GM19467 (cell line): ENCODE measurements around the gene PDE2A.
"Not testable (repeated sequence)": the region's sequence is repeated elsewhere in the genome, so short reads cannot be mapped to it uniquely, and the experiment has no call there.

Experiments
- ATAC-seq: cut with Tn5 transposase; IDR thresholded peaks from one replicate; pipeline ENCODE4 v1.9.1; 2021; ENCODE audit warnings: mild to moderate bottlenecking, moderate library complexity; ENCODE audit not compliant: unreplicated experiment

The PDE2A gene

GRCh38 chr11:72579816-72580641 is 94.2 kb downstream of the PDE2A start:
- ATAC-seq: no peak

GRCh38 chr11:72578991-72579815 is 95.0 kb downstream of the PDE2A start:
- ATAC-seq: no peak

GRCh38 chr11:72578566-72578965 is 95.7 kb downstream of the PDE2A start:
- ATAC-seq: no peak

GRCh38 chr11:72578051-72578450 is 96.2 kb downstream of the PDE2A start:
- ATAC-seq: no peak

GRCh38 chr11:72577271-72577721 is 96.9 kb downstream of the PDE2A start:
- ATAC-seq: no peak

GRCh38 chr11:72576661-72577060 is 97.6 kb downstream of the PDE2A start:
- no peak for ATAC-seq

- no peak for ATAC-seq
Measured at GRCh38 chr11:72576243-72576595, 98.0 kb downstream of the PDE2A start.

- no peak for ATAC-seq
Measured at GRCh38 chr11:72575533-72576242, 98.5 kb downstream of the PDE2A start.

GRCh38 chr11:72574548-72575460 is 99.4 kb downstream of the PDE2A start:
- ATAC-seq: no peak

GRCh38 chr11:72573855-72574445 is 100.3 kb downstream of the PDE2A start:
- no peak for ATAC-seq

- no peak for ATAC-seq
Measured at GRCh38 chr11:72573072-72573854, 101.0 kb downstream of the PDE2A start.

- not testable (repeated sequence) for ATAC-seq
Measured at GRCh38 chr11:72572540-72572939, 101.7 kb downstream of the PDE2A start.

GRCh38 chr11:72570893-72571661 is 103.1 kb downstream of the PDE2A start:
- ATAC-seq: no peak

- ATAC-seq: no peak
Measured at GRCh38 chr11:72569966-72570892, 104.0 kb downstream of the PDE2A start.

GRCh38 chr11:72568861-72569260 is 105.4 kb downstream of the PDE2A start:
- no peak for ATAC-seq

- ATAC-seq: no peak
Measured at GRCh38 chr11:72562431-72562830, 111.8 kb downstream of the PDE2A start.

- no peak for ATAC-seq
Measured at GRCh38 chr11:72561856-72562255, 112.4 kb downstream of the PDE2A start.
